SU-DHL-6 (cell line): ENCODE results near the gene ZNF496.
"Not testable (repeated sequence)": the region's sequence is repeated elsewhere in the genome, so short reads cannot be mapped to it uniquely, and the experiment has no call there.

Experiments
- H2AFZ ChIP-seq: fragments of 200-600 bp; sonication (generic); 2 replicates; pipeline ENCODE4 v1.6.1; 2014; ENCODE audit warnings: low read depth, mild to moderate bottlenecking, moderate library complexity, mixed read lengths, antibody characterized with exemption, low read length; ENCODE audit not compliant: severe bottlenecking
- H3F3A ChIP-seq: fragments of 200-600 bp; shearing (Covaris generic); 2 replicates; pipeline ENCODE4 v1.6.0; 2016; ENCODE audit warnings: antibody characterized with exemption, mild to moderate bottlenecking; ENCODE audit not compliant: insufficient read depth
- H3K27ac ChIP-seq: fragments of 200-600 bp; sonication (generic); 2 replicates; pipeline ENCODE4 v1.5.1; 2016; ENCODE audit warnings: low read depth, mild to moderate bottlenecking, low read length, moderate library complexity, mixed read lengths
- H3K27me3 ChIP-seq: fragments of 200-600 bp; sonication (generic), shearing (Covaris generic); 2 replicates; pipeline ENCODE4 v1.6.0; 2014; ENCODE audit warnings: mild to moderate bottlenecking, low read length
- H3K36me3 ChIP-seq: fragments of 200-600 bp; sonication (generic); 2 replicates; pipeline ENCODE4 v1.6.1; 2014; ENCODE audit warnings: mild to moderate bottlenecking, low read length, mixed read lengths
- H3K4me2 ChIP-seq: fragments of 300-600, 200-600 bp; shearing (Covaris generic), sonication (generic); 2 replicates; pipeline ENCODE4 v1.6.0; 2014; ENCODE audit warnings: low read length, low read depth, mild to moderate bottlenecking; ENCODE audit not compliant: poor library complexity, severe bottlenecking
- H3K4me3 ChIP-seq: fragments of 200-600 bp; sonication (generic); 2 replicates; pipeline ENCODE4 v1.5.1; 2014; ENCODE audit warnings: antibody characterized with exemption, low read length, mild to moderate bottlenecking, mixed read lengths; ENCODE audit not compliant: insufficient read depth, poor library complexity, severe bottlenecking
- H3K79me2 ChIP-seq: fragments of 200-600 bp; sonication (generic); 2 replicates; pipeline ENCODE4 v1.6.1; 2014; ENCODE audit warnings: mild to moderate bottlenecking, low read length, moderate library complexity; ENCODE audit not compliant: insufficient read depth
- H3K9ac ChIP-seq: fragments of 200-600 bp; sonication (generic); 2 replicates; pipeline ENCODE4 v1.7.0; 2014; ENCODE audit warnings: mild to moderate bottlenecking, low read length
- H3K9me2 ChIP-seq: fragments of 200-600 bp; sonication (generic); replicated peaks from 2 replicates; pipeline ENCODE4 v1.6.1; 2014; ENCODE audit warnings: low read length; ENCODE audit not compliant: insufficient read depth
- H3K9me3 ChIP-seq: fragments of 200-600 bp; sonication (generic); 2 replicates; pipeline ENCODE4 v1.6.1; 2014; ENCODE audit warnings: low read length, mixed read lengths; ENCODE audit not compliant: insufficient read depth
- H4K20me1 ChIP-seq: fragments of 200-600 bp; sonication (generic); 2 replicates; pipeline ENCODE4 v1.6.1; 2014; ENCODE audit warnings: low read depth, mild to moderate bottlenecking, antibody characterized with exemption, low read length, moderate library complexity, mixed read lengths
- EZH2phosphoT487 ChIP-seq: fragments of 200-600 bp; sonication (generic), shearing (Covaris generic); conservative IDR thresholded peaks from 2 replicates; pipeline ENCODE4 v1.6.1; 2018; ENCODE audit warnings: mild to moderate bottlenecking, antibody characterized with exemption, low read length, moderate library complexity, mixed read lengths
- TF ChIP-seq, protein P1 (sequence below): fragments of 200-600 bp; sonication (generic); IDR thresholded peaks from one replicate; pipeline ENCODE4 v1.5.1; 2017; ENCODE audit warnings: antibody characterized with exemption, mild to moderate bottlenecking, low read length, moderate library complexity; ENCODE audit not compliant: insufficient read depth, poor library complexity, severe bottlenecking

ZNF496 gene

DNA sequence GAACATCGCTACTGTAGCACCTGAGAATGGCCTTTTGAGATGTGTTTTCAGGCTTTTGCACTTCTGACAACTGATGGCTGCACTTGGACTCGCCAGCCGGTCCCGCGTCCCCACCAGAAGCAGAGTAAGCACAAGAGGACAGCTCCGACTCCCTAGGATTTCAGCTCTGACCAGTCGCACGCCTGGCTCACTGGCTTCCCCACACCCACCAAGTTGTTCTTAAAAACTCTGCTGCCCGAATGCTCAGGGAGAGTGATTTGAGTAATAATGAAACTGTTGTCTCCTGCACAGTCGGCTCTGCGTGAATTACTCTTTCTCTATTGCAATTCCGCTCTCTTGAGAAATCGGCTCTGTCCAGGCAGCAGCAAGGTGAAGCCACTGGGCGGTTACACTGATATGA is 44.1 kb upstream of the ZNF496 start:
- Histone ChIP-seq H3K79me2 (no peaks in the 10 kb centered on the region), H3K9ac (no peak overlapping the region), H3K9me3 (no peaks in the 10 kb centered on the region), H2AFZ (no peak overlapping the region), H3K36me3 (no peaks in the 10 kb centered on the region), H3K27me3 (no peaks in the 10 kb centered on the region), H3K4me2 (no peak overlapping the region), H4K20me1 (no peaks in the 10 kb centered on the region), H3K4me3 (no peak overlapping the region), H3F3A (no peaks in the 10 kb centered on the region), H3K9me2 (no peaks in the 10 kb centered on the region), H3K27ac (no peak overlapping the region)
- TF ChIP-seq, protein P1, sequence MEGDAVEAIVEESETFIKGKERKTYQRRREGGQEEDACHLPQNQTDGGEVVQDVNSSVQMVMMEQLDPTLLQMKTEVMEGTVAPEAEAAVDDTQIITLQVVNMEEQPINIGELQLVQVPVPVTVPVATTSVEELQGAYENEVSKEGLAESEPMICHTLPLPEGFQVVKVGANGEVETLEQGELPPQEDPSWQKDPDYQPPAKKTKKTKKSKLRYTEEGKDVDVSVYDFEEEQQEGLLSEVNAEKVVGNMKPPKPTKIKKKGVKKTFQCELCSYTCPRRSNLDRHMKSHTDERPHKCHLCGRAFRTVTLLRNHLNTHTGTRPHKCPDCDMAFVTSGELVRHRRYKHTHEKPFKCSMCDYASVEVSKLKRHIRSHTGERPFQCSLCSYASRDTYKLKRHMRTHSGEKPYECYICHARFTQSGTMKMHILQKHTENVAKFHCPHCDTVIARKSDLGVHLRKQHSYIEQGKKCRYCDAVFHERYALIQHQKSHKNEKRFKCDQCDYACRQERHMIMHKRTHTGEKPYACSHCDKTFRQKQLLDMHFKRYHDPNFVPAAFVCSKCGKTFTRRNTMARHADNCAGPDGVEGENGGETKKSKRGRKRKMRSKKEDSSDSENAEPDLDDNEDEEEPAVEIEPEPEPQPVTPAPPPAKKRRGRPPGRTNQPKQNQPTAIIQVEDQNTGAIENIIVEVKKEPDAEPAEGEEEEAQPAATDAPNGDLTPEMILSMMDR = no peak

DNA sequence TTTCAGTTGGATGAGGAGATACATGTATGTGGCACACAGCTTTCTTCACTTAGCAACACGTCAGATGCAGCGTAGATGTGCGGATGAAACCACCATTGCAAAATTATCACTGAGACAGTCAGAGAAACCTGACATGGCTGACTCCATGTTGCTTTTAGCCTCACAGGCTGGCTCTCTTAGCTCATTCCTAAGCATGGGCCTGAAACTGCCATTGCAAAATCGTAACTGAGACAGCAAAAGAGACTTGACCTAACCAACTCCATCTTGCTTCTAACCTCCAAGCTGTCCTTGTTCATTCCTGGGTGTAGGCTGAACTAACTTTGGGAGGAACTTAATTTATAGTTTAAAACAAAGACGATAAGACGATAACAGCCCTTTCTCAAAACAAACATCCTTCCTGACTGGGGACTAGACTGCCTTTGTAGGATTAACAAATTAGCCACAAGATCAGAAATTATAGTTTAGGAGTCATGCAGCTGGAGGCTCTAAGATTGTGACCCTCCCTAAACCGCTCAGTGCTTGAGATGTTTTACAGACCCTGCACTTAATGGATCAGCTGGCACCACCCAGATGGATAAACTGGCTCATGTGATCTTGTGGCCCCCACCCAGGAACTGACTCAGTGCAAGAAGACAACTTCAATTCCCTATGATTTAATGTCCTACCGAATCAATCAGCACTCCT is 43.1 kb upstream of the ZNF496 start:
- H3K9me3 ChIP-seq, H3K9me2 ChIP-seq, H3K4me2 ChIP-seq, H3K27ac ChIP-seq, H3K9ac ChIP-seq, H2AFZ ChIP-seq, H3K4me3 ChIP-seq, H3K79me2 ChIP-seq, H3K27me3 ChIP-seq, H3K36me3 ChIP-seq, H4K20me1 ChIP-seq, H3F3A ChIP-seq: not testable (repeated sequence)

GRCh38 chr1:247373721-247374141 is 42.1 kb upstream of the ZNF496 start:
- Histone ChIP-seq H3K36me3 (no peaks in the 10 kb centered on the region), H3K4me3 (no peak overlapping the region), H3K9ac (no peak overlapping the region), H3K79me2 (no peaks in the 10 kb centered on the region), H3K4me2 (no peak overlapping the region), H3F3A (no peaks in the 10 kb centered on the region), H3K9me3 (no peaks in the 10 kb centered on the region), H3K27ac (no peak overlapping the region), H2AFZ (no peak overlapping the region), H4K20me1 (no peaks in the 10 kb centered on the region), H3K27me3 (no peaks in the 10 kb centered on the region), H3K9me2 (no peaks in the 10 kb centered on the region)
- TF ChIP-seq, protein P1 = no peak
- TF ChIP-seq EZH2phosphoT487 = no peak

GRCh38 chr1:247371801-247372259 is 40.2 kb upstream of the ZNF496 start:
- Histone ChIP-seq H3K9ac (no peak overlapping the region), H3F3A (no peaks in the 10 kb centered on the region), H3K9me3 (no peaks in the 10 kb centered on the region), H2AFZ (no peak overlapping the region), H3K36me3 (no peaks in the 10 kb centered on the region), H3K79me2 (no peaks in the 10 kb centered on the region), H3K9me2 (no peaks in the 10 kb centered on the region), H3K4me2 (no peak overlapping the region), H3K27ac (no peak overlapping the region), H3K27me3 (no peaks in the 10 kb centered on the region), H3K4me3 (no peak overlapping the region), H4K20me1 (no peaks in the 10 kb centered on the region)
- TF ChIP-seq, protein P1 = no peak
- no peak for TF ChIP-seq EZH2phosphoT487
